WTC11 (cell line): Measurements from ENCODE around the gene SLC17A5. TPM values are rescaled to one million over a fixed set of nuclear protein-coding genes. Genes with fewer than 3 reads are reported as not detected.

Experiments used
- ATAC-seq: fragments of 200-7000 bp; cut with Tn5 transposase; 2 replicates; pipeline ENCODE4 v1.10.0; 2021; ENCODE audit warnings: mild to moderate bottlenecking, moderate library complexity
- CTCF ChIA-PET: fragments of 300-600 bp; sonication (Branson Sonifier 250); formaldehyde crosslinking; loops from one replicate; lab custom pipeline; 2021; ENCODE audit warnings: antibody characterized with exemption; lab: Charles Lee
- POLR2A ChIA-PET: fragments of 350-600 bp; sonication (Branson Sonifier 250); formaldehyde crosslinking; loops from one replicate; lab custom pipeline; 2021; ENCODE audit warnings: antibody characterized with exemption; lab: Charles Lee
- DNase-seq: peaks from one replicate; pipeline ENCODE4 v3.0.0; 2021; ENCODE audit warnings: low spot score
- H3K27ac Mint-ChIP-seq: 2 replicates; pipeline ENCODE4 v1.8.0; 2021; ENCODE audit warnings: mixed read lengths
- H3K27me3 Mint-ChIP-seq: 2 replicates; pipeline ENCODE4 v1.8.0; 2021; ENCODE audit warnings: low read depth, mild to moderate bottlenecking, moderate library complexity, mixed read lengths
- H3K36me3 Mint-ChIP-seq: 2 replicates; pipeline ENCODE4 v1.8.0; 2021; ENCODE audit warnings: mixed read lengths
- H3K4me1 Mint-ChIP-seq: 2 replicates; pipeline ENCODE4 v1.8.0; 2022; ENCODE audit warnings: mixed read lengths
- H3K4me3 Mint-ChIP-seq: 2 replicates; pipeline ENCODE4 v1.8.0; 2021; ENCODE audit warnings: mild to moderate bottlenecking, moderate library complexity, mixed read lengths
- H3K9me3 Mint-ChIP-seq: 2 replicates; pipeline ENCODE4 v1.8.0; 2021; ENCODE audit warnings: mixed read lengths
- ARID4B ChIP-seq: sonication (generic); formaldehyde crosslinking; IDR thresholded peaks from 2 replicates; pipeline ENCODE4 v1.8.0; 2023; ENCODE audit warnings: missing genetic modification reagents, mild to moderate bottlenecking, borderline replicate concordance
- CREB1 ChIP-seq: sonication (generic); formaldehyde crosslinking; IDR thresholded peaks from 2 replicates; pipeline ENCODE4 v1.8.0; 2023; ENCODE audit warnings: mild to moderate bottlenecking, missing genetic modification reagents
- GTF2I ChIP-seq: fragments of 250-450 bp; sonication (Bioruptor Pico); conservative IDR thresholded peaks from 2 replicates; pipeline ENCODE4 v1.4.0; 2021; ENCODE audit warnings: mild to moderate bottlenecking
- MLX ChIP-seq: sonication (generic); formaldehyde crosslinking; IDR thresholded peaks from 2 replicates; pipeline ENCODE4 v1.8.1; 2023; ENCODE audit warnings: mild to moderate bottlenecking, missing genetic modification reagents, moderate library complexity
- NR1H2 ChIP-seq: sonication (generic); formaldehyde crosslinking; IDR thresholded peaks from 2 replicates; pipeline ENCODE4 v1.9.0; 2021; ENCODE audit warnings: mild to moderate bottlenecking, moderate library complexity, missing genetic modification reagents
- NR2C2 ChIP-seq: sonication (generic); formaldehyde crosslinking; IDR thresholded peaks from 2 replicates; pipeline ENCODE4 v1.8.0; 2022; ENCODE audit warnings: mild to moderate bottlenecking, missing genetic modification reagents
- NR3C1 ChIP-seq: sonication (generic); formaldehyde crosslinking; conservative IDR thresholded peaks from 2 replicates; pipeline ENCODE4 v1.8.1; 2023; ENCODE audit warnings: low read depth, mild to moderate bottlenecking, missing genetic modification reagents
- OVOL2 ChIP-seq: fragments of 250-450 bp; sonication (Bioruptor Pico); IDR thresholded peaks from 2 replicates; pipeline ENCODE4 v1.9.0; 2021; ENCODE audit warnings: mild to moderate bottlenecking, borderline replicate concordance
- PRRX2 ChIP-seq: fragments of 250-450 bp; sonication (Bioruptor Pico); IDR thresholded peaks from 2 replicates; pipeline ENCODE4 v1.8.0; 2021; ENCODE audit warnings: mild to moderate bottlenecking
- RORB ChIP-seq: fragments of 250-450 bp; sonication (Bioruptor Pico); IDR thresholded peaks from 2 replicates; pipeline ENCODE4 v1.9.0; 2021; ENCODE audit warnings: mild to moderate bottlenecking
- SMAD3 ChIP-seq: sonication (generic); formaldehyde crosslinking; IDR thresholded peaks from 2 replicates; pipeline ENCODE4 v1.8.0; 2022; ENCODE audit warnings: missing genetic modification reagents, mild to moderate bottlenecking, borderline replicate concordance
- TEAD4 ChIP-seq: sonication (generic); formaldehyde crosslinking; IDR thresholded peaks from 2 replicates; pipeline ENCODE4 v1.8.0; 2022; ENCODE audit warnings: mild to moderate bottlenecking, missing genetic modification reagents
- ZMAT4 ChIP-seq: fragments of 250-450 bp; sonication (Bioruptor Pico); IDR thresholded peaks from 2 replicates; pipeline ENCODE4 v1.9.0; 2021; ENCODE audit warnings: mild to moderate bottlenecking
- ZNF263 ChIP-seq: sonication (generic); formaldehyde crosslinking; IDR thresholded peaks from 2 replicates; pipeline ENCODE4 v1.8.1; 2022; ENCODE audit warnings: low read depth, mild to moderate bottlenecking, moderate library complexity, missing genetic modification reagents
- ZNF317 ChIP-seq: sonication (generic); formaldehyde crosslinking; IDR thresholded peaks from 2 replicates; pipeline ENCODE4 v1.8.1; 2023; ENCODE audit warnings: low read depth, mild to moderate bottlenecking, moderate library complexity, missing genetic modification reagents, borderline replicate concordance
- ZNF512 ChIP-seq: sonication (generic); formaldehyde crosslinking; IDR thresholded peaks from 2 replicates; pipeline ENCODE4 v1.8.1; 2022; ENCODE audit warnings: missing genetic modification reagents, borderline replicate concordance
- total RNA-seq: library from RNA; stranded (reverse); gene quantifications from 3 replicates; pipeline ENCODE4 v1.2.3, GENCODE V29; 2021
- TF ChIP-seq, protein P1 (sequence below): fragments of 200-600 bp; IDR thresholded peaks from 2 replicates; pipeline ENCODE4 v1.8.0; 2022; ENCODE audit warnings: antibody characterized with exemption
- TF ChIP-seq, protein P2 (sequence below): fragments of 250-450 bp; sonication (Bioruptor Pico); conservative IDR thresholded peaks from 2 replicates; pipeline ENCODE4 v1.9.0; 2021; ENCODE audit warnings: mild to moderate bottlenecking

The SLC17A5 gene
- total RNA-seq, 1 experiment from 2014 or later = 9.3 TPM

GRCh38 chr6:73665686-73666319 lies 12.0 kb upstream of the SLC17A5 start:
- CTCF ChIA-PET = interaction anchor here (1.2 kb wide), 1 partner anchor 10 kb away, joined by 4 read pairs; no protein-coding TSS in a partner anchor
- Mint-ChIP-seq H3K36me3 (peaks cover 2% of the 10 kb centered on the region; the same call in 1 of the 2 replicates), H3K27me3 (no peaks in the 10 kb centered on the region; the same call in 1 of the 2 replicates), H3K27ac (no peak overlapping the region), H3K4me3 (no peak overlapping the region), H3K9me3 (peaks cover 4% of the 10 kb centered on the region; the same call in 1 of the 2 replicates), H3K4me1 (no peaks in the 10 kb centered on the region)
- DNase-seq (no peak), ATAC-seq (no peak)
- POLR2A ChIA-PET = no interaction called here
- TF ChIP-seq GTF2I = no peak
- no peak for TF ChIP-seq MLX (CRISPR knock-in tag)
- no peak for TF ChIP-seq NR2C2 (CRISPR knock-in tag)
- TF ChIP-seq, protein P1, sequence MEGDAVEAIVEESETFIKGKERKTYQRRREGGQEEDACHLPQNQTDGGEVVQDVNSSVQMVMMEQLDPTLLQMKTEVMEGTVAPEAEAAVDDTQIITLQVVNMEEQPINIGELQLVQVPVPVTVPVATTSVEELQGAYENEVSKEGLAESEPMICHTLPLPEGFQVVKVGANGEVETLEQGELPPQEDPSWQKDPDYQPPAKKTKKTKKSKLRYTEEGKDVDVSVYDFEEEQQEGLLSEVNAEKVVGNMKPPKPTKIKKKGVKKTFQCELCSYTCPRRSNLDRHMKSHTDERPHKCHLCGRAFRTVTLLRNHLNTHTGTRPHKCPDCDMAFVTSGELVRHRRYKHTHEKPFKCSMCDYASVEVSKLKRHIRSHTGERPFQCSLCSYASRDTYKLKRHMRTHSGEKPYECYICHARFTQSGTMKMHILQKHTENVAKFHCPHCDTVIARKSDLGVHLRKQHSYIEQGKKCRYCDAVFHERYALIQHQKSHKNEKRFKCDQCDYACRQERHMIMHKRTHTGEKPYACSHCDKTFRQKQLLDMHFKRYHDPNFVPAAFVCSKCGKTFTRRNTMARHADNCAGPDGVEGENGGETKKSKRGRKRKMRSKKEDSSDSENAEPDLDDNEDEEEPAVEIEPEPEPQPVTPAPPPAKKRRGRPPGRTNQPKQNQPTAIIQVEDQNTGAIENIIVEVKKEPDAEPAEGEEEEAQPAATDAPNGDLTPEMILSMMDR = no peak
- TF ChIP-seq ARID4B (CRISPR knock-in tag) = no peak
- no peak for TF ChIP-seq ZNF317 (CRISPR knock-in tag)
- TF ChIP-seq TEAD4 (CRISPR knock-in tag) = no peak
- TF ChIP-seq ZNF512 (CRISPR knock-in tag) = no peak
- no peak for TF ChIP-seq OVOL2 (CRISPR knock-in tag)
- TF ChIP-seq ZMAT4 = no peak
- TF ChIP-seq NR3C1 (CRISPR knock-in tag) = no peak
- no peak for TF ChIP-seq SMAD3
- no peak for TF ChIP-seq CREB1 (CRISPR knock-in tag)
- TF ChIP-seq, protein P2, sequence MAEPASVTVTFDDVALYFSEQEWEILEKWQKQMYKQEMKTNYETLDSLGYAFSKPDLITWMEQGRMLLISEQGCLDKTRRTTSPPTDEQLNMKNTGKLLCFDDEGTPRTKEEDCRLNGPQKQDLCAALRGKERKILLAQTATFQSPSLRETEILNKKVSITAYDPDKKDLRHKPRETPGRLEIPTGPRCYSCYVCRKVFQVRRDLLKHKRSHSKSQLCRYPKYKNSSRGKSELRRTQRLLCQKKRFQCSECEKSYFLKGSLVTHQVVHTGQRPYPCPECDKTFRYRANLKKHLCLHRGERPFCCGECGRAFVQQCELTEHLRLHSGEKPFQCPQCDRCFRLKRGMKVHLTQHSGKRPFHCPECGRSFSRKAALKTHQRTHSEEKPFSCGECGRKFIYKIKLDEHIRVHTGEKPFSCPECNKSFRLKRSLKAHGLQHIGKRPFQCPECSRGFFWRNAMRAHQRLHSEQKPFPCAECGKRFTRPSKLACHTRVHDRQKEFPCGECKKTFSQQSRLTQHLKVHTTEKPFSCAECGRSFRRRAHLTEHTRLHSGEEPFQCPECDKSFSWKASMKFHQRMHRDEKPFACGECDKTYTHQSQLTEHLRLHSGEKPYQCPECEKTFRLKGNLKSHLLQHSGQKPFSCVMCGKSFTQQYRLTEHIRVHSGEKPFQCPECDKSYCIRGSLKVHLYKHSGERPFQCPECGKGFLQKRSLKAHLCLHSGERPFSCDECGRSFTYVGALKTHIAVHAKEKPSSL (CRISPR knock-in tag) = no peak
- no peak for TF ChIP-seq ZNF263 (CRISPR knock-in tag)
- no peak for TF ChIP-seq PRRX2 (CRISPR knock-in tag)
- TF ChIP-seq RORB (CRISPR knock-in tag) = no peak
- no peak for TF ChIP-seq NR1H2
- TF ChIP-seq, all 79 proteins: peak for 0
